HG02759 (cell line): ENCODE measurements around the gene ATP2A3.

Experiments used
- ATAC-seq: cut with Tn5 transposase; IDR thresholded peaks from one replicate; pipeline ENCODE4 v1.9.1; 2021; ENCODE audit warnings: mild to moderate bottlenecking, moderate library complexity; ENCODE audit not compliant: unreplicated experiment

ATP2A3 gene

DNA sequence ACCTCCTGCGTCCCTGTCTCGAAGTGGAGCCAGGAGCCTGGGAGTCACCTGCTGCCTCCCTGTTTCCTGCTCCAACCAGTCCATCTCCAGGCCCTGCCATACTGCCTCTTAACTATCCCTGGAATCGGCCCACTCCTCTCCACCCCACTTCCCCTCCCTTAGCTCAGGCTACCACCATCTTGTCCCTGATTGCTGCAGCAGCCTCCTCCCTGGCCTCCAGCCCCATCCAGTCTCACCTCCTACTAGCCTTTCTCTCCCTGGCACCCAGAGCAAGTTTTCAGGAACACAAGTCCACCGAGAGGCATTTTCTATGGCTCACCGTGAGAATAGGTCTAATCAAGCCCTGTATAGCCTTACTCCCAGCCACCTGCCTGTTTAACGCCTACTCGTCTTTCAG lies 70.5 kb downstream of the ATP2A3 start:
- no peak for ATAC-seq

DNA sequence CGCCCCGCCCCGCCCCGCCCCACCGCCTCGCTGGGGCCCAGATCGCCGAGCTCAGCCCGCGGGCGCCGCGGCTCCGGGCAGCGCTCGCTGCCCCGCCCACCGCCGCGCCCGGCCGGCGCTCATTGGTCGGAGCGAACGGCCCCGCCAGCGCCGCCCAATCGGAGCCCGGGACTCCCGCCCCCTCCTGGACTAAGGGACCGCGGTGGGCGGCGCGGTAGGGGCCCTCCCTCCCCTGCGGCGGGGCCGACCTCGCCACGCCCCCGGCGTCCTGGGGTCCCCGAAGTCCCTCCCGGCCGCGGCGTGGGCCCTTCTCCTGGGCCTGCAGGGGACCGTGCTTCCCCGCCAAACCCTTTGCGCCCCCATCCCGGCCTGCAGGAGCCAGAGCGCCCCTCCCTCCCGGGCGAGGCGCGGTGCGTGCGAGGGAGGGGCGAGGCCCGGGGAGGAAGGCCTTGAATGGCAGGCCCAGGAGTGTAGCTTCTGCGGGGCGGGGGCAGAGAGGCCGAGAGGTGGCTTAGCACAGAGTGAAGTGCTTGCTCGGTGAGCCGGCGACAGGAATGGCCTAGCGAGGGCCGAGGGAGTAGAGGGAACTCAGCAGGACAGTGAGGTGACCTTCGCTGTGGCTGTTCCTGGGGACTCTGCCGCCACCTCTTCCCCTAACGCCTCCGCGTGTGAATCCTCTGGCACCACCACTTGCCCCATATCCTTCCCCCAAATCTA lies 71.1 kb downstream of the ATP2A3 start, which contains the start of gene CAMKK1:
Gene CAMKK1, minus strand, starts transcription at position 51 of the 717 bp plus-strand sequence. CDS start 7,366 bp downstream, outside the sequence.
- ATAC-seq: peak; percentile 91

DNA sequence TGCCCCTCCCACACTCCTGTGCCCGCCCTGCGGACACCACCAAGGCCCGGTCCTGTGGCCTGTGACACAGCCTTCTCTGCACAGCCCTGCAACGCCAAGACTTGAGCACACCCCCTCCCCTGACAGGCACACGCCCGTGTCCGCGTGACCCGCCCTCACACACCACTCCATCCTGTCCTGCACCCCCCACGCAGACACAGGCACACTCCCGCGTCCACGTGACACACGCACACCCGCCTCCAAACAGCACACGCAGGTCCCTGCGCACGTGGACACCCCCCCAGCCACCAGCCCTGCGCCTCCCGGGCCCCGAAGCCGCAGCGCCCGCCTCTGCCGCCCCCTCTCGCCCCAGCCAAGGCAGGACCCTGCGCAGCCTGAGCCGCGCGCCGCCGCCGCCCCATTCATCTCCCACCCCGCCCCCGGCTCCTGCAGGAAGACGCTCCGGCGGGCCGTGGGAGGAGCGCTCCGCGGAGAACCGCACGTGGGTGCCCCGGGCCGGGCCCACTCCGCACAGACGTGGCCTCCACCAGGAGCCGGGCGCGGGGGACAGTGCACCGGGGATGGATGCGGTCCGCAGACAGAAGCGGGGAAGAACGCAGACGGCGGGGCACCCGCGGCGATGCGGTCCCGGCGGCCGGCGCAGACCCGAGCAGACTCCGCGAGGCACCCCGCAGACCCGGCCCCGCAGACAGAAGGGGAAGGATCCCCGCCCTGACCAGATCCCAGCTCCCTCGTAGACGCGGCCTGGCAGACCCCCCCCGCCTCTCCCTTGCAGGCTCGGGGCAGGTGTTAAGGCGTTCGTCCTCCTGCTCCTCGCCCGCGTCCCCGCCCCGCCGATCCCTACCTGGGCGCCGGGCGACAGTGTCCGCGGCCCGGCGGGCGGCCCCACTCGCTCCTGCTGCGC lies 71.9 kb downstream of the ATP2A3 start:
- peak; percentile 17 for ATAC-seq

DNA sequence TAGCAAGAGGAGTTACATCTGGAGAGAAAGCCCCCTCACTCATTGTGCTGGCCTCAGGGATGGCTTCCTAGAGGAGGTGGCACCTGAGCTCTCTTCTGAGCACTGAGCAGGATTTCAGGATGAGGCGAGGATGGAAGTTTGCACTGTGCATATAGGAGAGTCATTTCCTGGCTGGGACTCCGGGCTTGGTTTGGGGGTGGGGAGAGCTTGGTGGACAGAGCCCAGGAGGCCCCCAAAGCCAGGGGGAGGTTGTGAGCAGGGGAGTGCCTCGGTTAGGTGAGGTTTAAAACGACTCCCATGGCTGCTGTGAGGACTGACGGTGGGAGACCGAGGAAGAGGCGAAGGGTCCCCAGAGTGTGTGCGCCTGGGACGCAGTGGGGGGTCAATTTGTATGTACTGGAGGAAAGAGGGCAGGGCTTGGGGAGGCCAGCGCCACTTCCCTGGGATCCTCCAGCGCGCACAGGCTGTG lies 72.6 kb downstream of the ATP2A3 start:
- no peak for ATAC-seq

DNA sequence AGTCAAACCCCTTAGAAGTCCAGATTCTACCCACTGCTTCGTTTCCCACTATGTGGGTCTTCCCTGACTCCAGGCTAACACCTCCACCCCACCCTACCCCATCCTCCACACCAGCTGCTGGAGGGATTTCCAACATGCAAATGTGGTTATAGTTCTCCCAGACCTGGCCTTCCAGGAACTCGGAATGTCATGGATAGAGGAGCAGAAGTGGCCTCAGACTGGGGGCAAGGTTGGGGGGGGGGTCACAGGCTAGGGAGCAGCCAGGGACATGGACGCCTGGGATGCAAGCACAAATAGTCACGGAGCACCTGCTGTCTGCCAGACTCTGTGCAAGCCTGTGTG lies 73.4 kb downstream of the ATP2A3 start:
- ATAC-seq: no peak

DNA sequence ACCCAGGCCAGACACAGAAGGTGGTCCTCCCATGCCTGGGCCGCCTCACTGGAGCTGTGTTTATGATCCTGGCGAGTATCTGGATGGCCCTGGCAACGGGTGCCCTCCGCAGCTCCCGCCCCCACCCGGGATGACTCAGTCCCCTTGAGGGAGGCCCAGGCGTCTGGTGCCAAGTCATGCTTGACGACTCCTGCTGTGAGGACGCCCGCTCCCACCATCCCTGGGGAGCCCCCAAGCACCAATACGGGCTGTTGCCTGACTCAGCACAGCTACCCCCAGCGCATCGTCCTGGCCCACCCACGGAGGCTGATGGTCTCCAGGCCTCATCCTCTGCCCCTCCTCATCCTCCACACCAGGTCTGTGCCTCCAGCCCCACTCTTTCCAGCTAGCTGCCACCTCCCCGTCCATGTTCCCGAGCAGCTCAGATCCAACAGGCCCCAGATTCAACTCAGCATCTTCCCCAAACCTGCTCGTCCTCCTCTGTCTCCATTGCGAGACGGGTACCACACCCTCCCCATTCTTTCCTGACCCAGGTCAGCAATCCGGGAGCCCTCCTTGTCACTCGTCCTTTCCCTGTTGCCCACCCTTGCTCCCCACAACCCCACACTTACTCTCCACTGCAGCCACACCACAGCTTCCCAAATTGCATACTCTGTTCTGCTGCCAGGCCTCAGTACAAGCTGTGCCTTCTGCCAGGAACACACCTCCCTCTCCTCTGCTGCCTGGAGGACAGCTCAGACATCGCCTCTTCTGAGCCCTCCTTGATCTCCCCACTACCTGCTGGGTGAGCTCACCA lies 74.0 kb downstream of the ATP2A3 start:
- no peak for ATAC-seq

DNA sequence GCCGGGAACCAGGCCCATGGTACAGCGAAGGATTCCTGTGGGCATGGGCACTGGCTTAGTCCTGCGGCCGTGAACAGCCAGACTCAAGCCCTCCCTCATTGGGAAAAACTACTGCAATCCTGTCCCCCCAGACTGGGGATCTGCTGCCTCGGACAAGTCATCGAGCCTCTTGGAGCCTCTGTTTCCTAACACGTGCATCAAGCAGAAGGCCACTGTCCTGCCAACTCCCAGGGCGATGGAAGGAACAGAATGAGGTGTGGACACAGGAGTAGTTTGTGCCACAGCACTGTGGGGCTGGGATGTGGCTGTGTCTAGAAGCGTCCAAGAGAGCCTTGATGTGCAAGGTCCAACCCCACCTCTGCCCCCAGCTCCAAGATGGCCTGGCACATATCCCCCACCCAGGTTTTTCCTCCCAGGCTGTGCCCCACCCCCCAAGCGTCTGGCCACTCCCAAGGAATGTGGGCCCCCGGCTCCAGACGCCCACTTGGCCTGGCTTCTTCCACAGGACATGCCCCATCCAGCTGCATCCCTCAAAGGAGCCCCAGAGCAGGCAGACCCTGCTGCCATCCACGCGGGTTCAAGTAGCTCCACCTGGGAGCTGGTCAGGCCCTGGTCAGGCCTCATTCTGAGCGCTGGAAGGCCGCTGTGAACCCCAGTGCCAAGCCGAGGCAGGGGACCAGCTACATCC lies 74.8 kb downstream of the ATP2A3 start:
- ATAC-seq: no peak

DNA sequence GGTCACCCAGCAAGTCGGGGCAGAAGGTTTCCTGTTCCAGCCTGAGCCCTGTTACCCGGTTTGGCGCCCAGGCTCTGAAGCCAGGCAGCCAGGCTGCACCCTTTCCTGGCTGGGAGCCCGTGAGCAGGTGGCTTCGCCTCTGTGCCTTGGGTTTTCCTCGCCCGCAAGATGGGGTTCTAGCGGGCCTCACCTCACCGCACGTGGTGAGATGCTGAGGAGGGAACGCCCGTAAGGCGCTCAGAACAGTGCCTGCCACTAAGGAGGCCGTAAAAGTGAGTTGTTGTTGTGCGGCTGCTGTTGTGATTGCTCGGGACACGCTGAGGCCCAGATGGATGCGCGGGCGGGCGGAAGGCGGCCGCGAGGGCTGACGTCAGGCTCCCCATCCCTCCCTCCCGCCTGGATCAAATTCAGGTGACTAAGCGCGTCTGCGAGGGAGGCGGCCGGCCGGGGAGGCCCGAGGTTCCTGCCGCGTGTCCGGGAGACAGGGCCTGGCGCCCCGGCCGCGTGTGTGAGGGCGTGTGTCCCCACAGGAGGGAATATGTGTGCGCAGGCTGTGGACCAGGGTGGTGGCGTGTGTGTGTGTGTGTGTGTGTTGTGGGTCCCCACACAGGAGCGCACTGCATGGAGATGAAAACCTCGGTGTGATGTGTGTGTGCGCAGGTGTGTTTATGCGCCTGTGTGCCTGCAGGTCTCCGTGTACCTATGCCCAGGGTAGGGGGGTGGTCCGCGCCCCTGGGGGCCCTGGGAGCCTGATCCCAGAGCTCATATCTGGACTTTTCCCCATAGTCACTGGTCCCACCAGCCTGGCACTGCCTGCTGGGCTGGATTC lies 75.7 kb downstream of the ATP2A3 start:
- no peak for ATAC-seq

DNA sequence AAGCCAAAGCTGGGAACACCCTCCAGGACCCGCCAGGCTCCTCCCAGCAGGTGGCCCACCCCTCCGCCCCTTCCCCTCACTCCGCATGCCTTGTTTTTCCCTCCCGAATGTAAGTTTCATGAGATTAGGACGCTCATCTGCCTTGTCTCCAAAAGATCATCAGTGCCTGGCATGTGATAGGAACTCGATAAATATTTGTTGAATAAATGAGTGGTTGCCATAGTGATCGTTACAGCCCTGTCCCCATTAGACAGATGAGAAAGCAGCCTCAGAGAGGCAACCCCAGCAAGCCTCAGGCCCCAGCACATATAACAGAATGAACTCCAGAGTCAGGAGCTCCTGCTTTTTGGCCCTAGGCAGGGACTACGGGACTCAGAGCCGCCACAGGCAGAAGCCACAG lies 76.4 kb downstream of the ATP2A3 start:
- ATAC-seq: no peak

DNA sequence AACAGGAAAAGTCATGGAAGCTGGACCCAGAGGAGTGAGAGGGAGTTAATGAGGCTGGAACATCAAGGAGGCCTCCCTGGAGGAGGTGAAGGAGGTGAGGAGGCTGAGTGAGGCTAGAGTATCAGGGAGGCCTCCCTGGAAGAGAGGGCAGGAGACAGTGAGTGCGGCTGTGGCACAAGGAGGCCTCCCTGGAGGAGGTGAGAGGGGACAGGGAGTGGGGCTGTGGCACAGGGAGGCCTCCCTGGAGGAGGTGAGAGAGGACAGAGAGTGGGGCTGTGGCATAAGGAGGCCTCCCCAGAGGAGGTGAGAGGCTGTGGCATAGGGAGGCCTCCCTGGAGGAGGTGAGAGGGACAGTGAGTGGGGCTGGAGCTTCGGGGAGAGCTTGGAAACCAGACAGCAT lies 76.8 kb downstream of the ATP2A3 start:
- ATAC-seq: no peak

DNA sequence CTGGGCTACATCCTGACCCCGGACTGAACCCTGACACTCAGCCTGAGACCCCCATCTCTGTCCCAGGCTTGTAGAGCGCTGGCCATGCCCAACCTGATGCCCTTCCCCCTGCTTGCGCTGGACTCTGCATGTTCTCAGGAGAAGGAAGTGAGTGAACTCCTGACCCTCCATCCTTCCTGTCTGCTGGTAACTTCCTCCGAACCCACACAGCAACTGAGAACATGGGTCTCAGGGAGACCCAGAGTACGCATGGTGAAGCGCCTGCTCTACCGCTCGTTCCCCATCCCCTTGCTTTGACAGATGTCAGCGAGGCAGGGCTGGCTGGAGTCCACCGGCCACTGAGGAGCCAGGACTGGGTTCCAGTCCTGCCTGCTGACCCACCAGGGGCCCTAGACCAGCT lies 77.5 kb downstream of the ATP2A3 start:
- ATAC-seq: no peak

DNA sequence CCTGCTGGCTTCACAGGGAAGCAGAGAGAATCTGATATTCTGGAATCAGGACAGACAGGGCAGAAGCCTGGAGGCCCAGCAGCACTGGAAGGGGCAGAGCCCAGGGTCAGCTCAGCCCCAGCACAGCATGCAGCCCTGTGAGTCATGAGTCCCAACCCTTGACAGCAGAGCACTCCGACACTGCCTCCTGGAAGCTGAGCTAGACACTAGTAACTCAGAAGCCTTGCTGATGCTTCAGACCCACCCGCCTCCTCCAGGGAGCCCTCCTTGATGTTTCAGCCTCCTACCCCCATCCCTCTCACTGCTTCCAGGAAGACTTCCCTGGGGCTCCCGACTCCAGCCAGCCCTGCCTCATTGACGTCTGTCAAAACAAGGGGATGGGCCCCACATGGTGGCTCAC lies 78.3 kb downstream of the ATP2A3 start:
- ATAC-seq: no peak

DNA sequence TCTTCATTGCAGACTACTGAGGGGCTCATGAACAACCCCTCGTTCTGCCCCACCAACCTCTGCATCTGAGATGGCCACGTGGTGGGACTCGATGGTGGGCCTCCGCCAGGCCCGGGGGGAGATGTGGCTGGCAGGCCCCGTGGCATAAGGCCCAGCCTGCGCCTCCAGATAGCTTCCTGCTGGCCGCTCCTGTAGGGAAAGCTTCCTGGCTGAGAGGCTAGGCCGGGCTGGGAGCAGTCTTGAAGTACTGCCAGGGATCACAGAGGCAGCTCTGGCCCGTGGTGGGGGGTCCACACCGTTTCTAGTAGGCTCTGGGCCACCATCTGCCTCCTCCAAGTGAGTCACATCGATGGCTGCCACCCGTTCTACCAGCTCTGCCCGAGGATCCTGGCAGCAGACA lies 79.0 kb downstream of the ATP2A3 start:
- no peak for ATAC-seq

DNA sequence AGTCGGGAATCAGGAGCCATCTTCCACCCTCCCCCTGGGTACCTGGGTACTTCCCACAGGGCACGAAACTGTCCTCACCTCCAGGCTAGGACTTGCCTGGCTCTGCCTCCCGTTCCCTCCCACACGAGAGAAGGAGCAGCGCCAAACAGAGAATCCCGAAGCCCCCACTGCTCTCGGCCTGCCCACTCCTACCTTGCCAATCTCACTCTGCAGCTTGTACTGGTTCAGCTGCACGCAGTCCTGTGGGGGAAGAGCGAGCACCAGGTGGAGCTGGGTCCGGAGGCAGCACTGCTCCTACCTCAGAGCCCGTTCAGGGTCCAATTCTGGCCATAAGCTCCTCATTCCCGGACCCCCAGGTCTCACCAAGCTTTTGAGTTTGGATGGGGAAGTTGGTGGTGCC lies 80.0 kb downstream of the ATP2A3 start:
- no peak for ATAC-seq

DNA sequence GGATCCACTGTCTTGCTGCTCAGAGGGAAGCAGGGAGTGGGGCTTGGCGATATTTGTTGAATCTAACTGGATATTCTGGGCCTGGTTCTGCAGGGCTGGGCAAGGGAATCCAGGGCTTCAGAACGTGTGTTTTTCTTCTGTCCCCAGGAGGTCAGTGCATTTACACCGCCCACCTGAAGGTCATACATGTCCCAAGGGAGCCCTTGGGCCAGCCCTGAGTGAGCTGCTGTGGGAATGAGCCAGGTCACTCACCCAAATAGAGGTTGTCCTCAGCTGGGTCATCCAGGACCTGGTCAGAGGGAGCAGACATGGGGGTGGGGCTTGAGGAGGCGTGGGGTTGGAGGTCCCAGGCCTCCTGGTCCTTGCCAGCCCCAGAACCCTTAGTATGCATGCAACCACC lies 82.0 kb downstream of the ATP2A3 start:
- no peak for ATAC-seq

DNA sequence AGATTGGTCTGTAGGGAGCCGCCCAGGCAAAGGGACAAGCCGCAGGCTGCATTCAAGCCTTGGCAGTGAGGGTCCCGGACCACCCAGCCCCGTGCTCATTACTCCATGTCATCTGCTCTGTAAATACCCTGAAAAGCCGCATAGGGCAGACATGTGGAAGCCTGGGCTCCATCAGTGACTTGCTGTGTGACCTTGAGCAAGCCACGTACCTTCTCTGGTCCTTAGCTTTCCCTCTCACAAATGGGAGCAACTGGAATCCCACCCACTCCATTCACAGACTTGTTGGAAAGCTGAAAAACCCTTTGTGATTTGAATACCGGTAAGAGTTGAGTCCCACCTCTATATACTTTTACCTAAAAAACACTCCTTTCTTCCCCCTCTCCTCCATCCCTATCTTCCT lies 83.3 kb downstream of the ATP2A3 start:
- ATAC-seq: no peak

DNA sequence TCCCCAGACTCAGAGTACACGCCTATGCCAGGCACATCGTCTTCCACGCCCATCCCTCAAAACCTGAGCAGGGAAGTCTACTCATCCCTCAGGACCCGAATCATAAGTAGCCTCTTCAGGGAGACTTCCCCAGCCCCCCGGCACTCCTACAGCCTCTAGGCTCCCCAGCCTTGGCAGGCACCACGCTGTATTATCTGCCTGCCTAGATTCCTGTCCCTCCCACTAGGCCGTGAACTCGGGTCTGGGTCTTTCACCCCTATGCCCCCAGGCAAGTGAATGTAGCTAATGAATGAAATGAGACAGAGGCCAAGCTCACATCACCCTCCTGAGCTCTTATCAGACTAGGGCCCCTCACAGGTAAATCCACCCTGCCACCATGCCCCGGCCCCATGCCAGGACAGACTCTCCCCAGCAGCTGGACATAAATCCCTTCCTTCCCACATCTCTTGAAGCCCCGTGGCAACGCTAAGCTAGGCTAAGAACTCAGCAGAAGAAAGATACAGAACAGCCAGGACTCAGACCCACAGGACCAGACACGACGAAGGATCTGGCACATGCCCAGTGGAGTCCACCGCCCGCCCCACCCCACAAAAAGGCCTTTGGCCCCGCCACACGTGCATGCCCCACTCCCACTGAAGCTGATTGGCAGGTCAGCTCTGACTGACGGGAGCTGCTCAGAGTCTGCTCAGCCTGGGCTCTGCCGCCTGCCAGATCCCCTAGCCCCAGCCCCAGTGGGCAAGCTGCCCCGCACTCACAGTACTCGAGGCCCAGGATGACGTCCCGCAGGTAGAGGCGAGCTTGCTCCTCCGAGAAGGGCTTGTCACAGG lies 84.4 kb downstream of the ATP2A3 start:
- no peak for ATAC-seq

DNA sequence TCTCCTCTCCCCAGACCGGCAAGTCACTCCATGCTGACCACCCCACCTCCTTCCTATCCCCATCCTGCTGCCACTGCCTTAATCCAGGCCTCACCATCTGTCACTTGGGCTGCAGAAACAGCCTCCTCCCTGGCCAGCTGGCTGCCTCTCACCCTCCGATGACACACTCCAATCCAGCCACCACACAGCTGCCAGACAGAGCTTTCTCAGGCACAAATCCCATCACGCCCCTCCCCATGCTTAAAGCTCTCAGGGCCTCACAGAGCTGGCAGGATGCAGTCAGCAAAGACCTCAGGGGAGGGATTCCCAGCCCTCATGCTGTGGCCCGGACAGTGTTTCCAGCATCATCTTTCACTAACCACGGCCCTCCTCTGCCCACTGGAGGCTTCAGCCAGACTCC lies 85.1 kb downstream of the ATP2A3 start:
- no peak for ATAC-seq

DNA sequence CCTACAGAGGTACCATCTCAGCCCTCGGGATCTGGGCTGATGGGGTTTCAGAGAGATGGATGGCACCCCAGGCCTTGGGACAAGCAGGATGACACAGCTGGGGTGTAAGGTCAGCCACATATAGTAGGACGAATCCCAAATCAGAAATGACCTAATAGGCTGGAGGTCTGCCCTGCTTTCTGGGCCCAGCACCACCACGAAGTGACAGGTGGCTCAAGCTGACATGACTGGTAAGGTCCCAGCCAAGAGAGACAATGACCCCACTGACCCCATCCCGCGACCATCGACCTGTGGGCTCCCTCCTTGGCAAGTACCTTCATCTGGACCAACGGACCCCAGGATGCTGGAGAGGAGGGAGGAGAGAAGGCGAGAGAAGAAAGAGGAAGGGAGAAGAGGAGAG lies 87.0 kb downstream of the ATP2A3 start:
- ATAC-seq: no peak
